Measurements from ENCODE around the gene WDR1.

DNA sequence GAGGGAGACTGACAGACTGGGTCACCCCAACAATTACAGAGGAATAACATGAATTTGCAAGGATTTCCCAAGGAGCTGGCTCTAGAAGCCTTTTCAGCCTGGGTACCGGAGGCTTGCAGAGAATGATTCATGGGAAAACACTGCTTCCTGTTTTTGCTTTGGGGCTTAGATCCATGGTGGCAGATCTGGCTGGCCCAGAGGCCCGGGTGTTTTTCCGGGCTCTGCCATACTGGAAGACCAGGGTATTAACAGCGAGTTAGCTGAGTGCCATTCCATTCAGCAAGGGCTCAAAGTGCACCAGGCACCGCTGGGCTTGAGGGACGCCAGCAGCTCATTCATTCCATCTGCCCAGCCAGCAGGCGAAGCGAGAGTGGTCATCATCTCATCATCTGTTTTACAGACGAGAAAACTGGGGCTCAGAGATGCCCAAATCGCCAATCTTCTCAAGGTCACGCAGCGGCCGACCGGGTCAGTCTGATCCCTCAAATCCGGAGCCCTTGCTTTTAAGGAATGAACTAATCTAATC is 1.3 kb downstream of the WDR1 start:
- TF ChIP-seq, protein P1, sequence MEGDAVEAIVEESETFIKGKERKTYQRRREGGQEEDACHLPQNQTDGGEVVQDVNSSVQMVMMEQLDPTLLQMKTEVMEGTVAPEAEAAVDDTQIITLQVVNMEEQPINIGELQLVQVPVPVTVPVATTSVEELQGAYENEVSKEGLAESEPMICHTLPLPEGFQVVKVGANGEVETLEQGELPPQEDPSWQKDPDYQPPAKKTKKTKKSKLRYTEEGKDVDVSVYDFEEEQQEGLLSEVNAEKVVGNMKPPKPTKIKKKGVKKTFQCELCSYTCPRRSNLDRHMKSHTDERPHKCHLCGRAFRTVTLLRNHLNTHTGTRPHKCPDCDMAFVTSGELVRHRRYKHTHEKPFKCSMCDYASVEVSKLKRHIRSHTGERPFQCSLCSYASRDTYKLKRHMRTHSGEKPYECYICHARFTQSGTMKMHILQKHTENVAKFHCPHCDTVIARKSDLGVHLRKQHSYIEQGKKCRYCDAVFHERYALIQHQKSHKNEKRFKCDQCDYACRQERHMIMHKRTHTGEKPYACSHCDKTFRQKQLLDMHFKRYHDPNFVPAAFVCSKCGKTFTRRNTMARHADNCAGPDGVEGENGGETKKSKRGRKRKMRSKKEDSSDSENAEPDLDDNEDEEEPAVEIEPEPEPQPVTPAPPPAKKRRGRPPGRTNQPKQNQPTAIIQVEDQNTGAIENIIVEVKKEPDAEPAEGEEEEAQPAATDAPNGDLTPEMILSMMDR (IDR thresholded peaks at IDR 0.05; ENCODE audit: insufficient read depth, low read length, poor library complexity, severe bottlenecking) = no peak
- no peak for TF ChIP-seq EZH2phosphoT487 (conservative IDR thresholded peaks at IDR 0.05; ENCODE audit: low read length)

Data from SU-DHL-6 (cell line).